Central memory CD8-positive, alpha-beta T cell (primary cell): ENCODE data around the gene STX10.

Experiments
- ATAC-seq: fragments of 150-1000 bp; cut with Tn5 transposase; replicated peaks from 2 replicates; pipeline ENCODE4 v1.10.0; 2022; ENCODE audit warnings: mild to moderate bottlenecking, moderate FRiP score, moderate number of reproducible peaks; ENCODE audit not compliant: poor library complexity, severe bottlenecking; ENCODE audit errors: extremely low read depth
- DNase-seq, 2 donors: peaks; one replicate each; pipeline ENCODE4 v3.0.0; 2021; ENCODE audit warnings: low spot score in 2 of 2
- H3K27ac Mint-ChIP-seq: one replicate; pipeline ENCODE4 v1.8.0; 2022; ENCODE audit warnings: low read depth, mild to moderate bottlenecking, moderate library complexity, mixed read lengths
- H3K27me3 Mint-ChIP-seq: one replicate; pipeline ENCODE4 v1.8.0; 2022; ENCODE audit warnings: mixed read lengths
- H3K36me3 Mint-ChIP-seq: one replicate; pipeline ENCODE4 v1.8.0; 2022; ENCODE audit warnings: mild to moderate bottlenecking, moderate library complexity, mixed read lengths; ENCODE audit not compliant: insufficient read depth
- H3K4me1 Mint-ChIP-seq: one replicate; pipeline ENCODE4 v1.8.0; 2022; ENCODE audit warnings: mixed read lengths
- H3K4me3 Mint-ChIP-seq: one replicate; pipeline ENCODE4 v1.8.0; 2022; ENCODE audit warnings: mild to moderate bottlenecking, moderate library complexity, mixed read lengths
- H3K9me3 Mint-ChIP-seq: one replicate; pipeline ENCODE4 v1.8.0; 2022; ENCODE audit warnings: mixed read lengths

The STX10 gene

GRCh38 chr19:13117772-13118423 is 32.3 kb downstream of the STX10 start, which contains the start of gene NACC1:
Gene NACC1 (plus strand): TSS chr19:13118264. CDS start chr19:13135208, 16,944 bp downstream.
- ATAC-seq (peak; percentile 78), DNase-seq (peak; percentile 76 to 86)
- peak within 1 kb of the TSS; percentile 93 for H3K27ac Mint-ChIP-seq
- peaks cover 61% of the 10 kb centered on the region for H3K4me1 Mint-ChIP-seq
- H3K36me3 Mint-ChIP-seq, result peaks cover 21% of the 10 kb centered on the region
- no peaks in the 10 kb centered on the region for H3K27me3 Mint-ChIP-seq
- peak within 1 kb of the TSS; percentile 91 for H3K4me3 Mint-ChIP-seq
- no peaks in the 10 kb centered on the region for H3K9me3 Mint-ChIP-seq

GRCh38 chr19:13117176-13117771 is 32.9 kb downstream of the STX10 start:
- Mint-ChIP-seq H3K27me3 (no peaks in the 10 kb centered on the region), H3K27ac (peak overlapping the region; percentile 93), H3K4me1 (peaks cover 55% of the 10 kb centered on the region), H3K4me3 (peak overlapping the region; percentile 91), H3K36me3 (peaks cover 23% of the 10 kb centered on the region), H3K9me3 (no peaks in the 10 kb centered on the region)
- ATAC-seq (peak; percentile 57), DNase-seq (no peak)

GRCh38 chr19:13116282-13117175 is 33.6 kb downstream of the STX10 start, which contains the start of gene TRMT1:
Gene TRMT1 (minus strand): TSS chr19:13116740. CDS start chr19:13116399, 341 bp downstream.
- H3K27me3 Mint-ChIP-seq, result no peaks in the 10 kb centered on the region
- peaks cover 47% of the 10 kb centered on the region for H3K4me1 Mint-ChIP-seq
- ATAC-seq, result peak; percentile 62
- H3K27ac Mint-ChIP-seq, result peak within 1 kb of the TSS; percentile 93
- H3K4me3 Mint-ChIP-seq, result peak within 1 kb of the TSS; percentile 91
- DNase-seq, result peak; percentile 76 to 77
- no peaks in the 10 kb centered on the region for H3K9me3 Mint-ChIP-seq
- peaks cover 22% of the 10 kb centered on the region for H3K36me3 Mint-ChIP-seq

GRCh38 chr19:13115936-13116281 is 34.3 kb downstream of the STX10 start:
- H3K4me1 Mint-ChIP-seq, result peaks cover 41% of the 10 kb centered on the region
- H3K27ac Mint-ChIP-seq, result peak overlapping the region; percentile 51
- no peaks in the 10 kb centered on the region for H3K27me3 Mint-ChIP-seq
- no peaks in the 10 kb centered on the region for H3K9me3 Mint-ChIP-seq
- no peak for DNase-seq
- peaks cover 22% of the 10 kb centered on the region for H3K36me3 Mint-ChIP-seq
- no peak for ATAC-seq
- peak overlapping the region; percentile 91 for H3K4me3 Mint-ChIP-seq

- Mint-ChIP-seq H3K27me3 (no peaks in the 10 kb centered on the region), H3K4me1 (peaks cover 17% of the 10 kb centered on the region), H3K9me3 (no peaks in the 10 kb centered on the region), H3K4me3 (no peak overlapping the region), H3K27ac (no peak overlapping the region), H3K36me3 (peaks cover 23% of the 10 kb centered on the region)
- ATAC-seq (no peak), DNase-seq (no peak)
Measured at GRCh38 chr19:13112555-13112954, 37.6 kb downstream of the STX10 start.

GRCh38 chr19:13110099-13110610 is 40.0 kb downstream of the STX10 start:
- no peaks in the 10 kb centered on the region for H3K4me1 Mint-ChIP-seq
- H3K27ac Mint-ChIP-seq, result no peak overlapping the region
- no peak for DNase-seq
- no peak overlapping the region for H3K4me3 Mint-ChIP-seq
- no peak for ATAC-seq
- peaks cover 15% of the 10 kb centered on the region for H3K36me3 Mint-ChIP-seq
- no peaks in the 10 kb centered on the region for H3K27me3 Mint-ChIP-seq
- no peaks in the 10 kb centered on the region for H3K9me3 Mint-ChIP-seq

GRCh38 chr19:13109361-13110098 is 40.6 kb downstream of the STX10 start:
- peaks cover 4% of the 10 kb centered on the region for H3K4me1 Mint-ChIP-seq
- H3K36me3 Mint-ChIP-seq, result peaks cover 17% of the 10 kb centered on the region
- ATAC-seq (no peak), DNase-seq (no peak)
- no peaks in the 10 kb centered on the region for H3K27me3 Mint-ChIP-seq
- H3K9me3 Mint-ChIP-seq, result no peaks in the 10 kb centered on the region
- H3K4me3 Mint-ChIP-seq, result no peak overlapping the region
- no peak overlapping the region for H3K27ac Mint-ChIP-seq

GRCh38 chr19:13104848-13105711 is 45.1 kb downstream of the STX10 start:
- DNase-seq, result no peak
- Mint-ChIP-seq H3K9me3 (no peaks in the 10 kb centered on the region), H3K4me1 (peaks cover 22% of the 10 kb centered on the region), H3K27me3 (no peaks in the 10 kb centered on the region), H3K4me3 (peak overlapping the region; percentile 81), H3K27ac (peak overlapping the region; percentile 74), H3K36me3 (peaks cover 11% of the 10 kb centered on the region)
- ATAC-seq, result peak; percentile 5

GRCh38 chr19:13104360-13104847 is 45.8 kb downstream of the STX10 start:
- Mint-ChIP-seq H3K27me3 (no peaks in the 10 kb centered on the region), H3K9me3 (no peaks in the 10 kb centered on the region), H3K4me3 (peak overlapping the region; percentile 81), H3K36me3 (peaks cover 14% of the 10 kb centered on the region), H3K4me1 (peaks cover 27% of the 10 kb centered on the region), H3K27ac (peak overlapping the region; percentile 74)
- ATAC-seq (peak; percentile 10), DNase-seq (peak in 1 of 2 donors; percentile 53)

- H3K36me3 Mint-ChIP-seq, result peaks cover 17% of the 10 kb centered on the region
- H3K27ac Mint-ChIP-seq, result no peak overlapping the region
- DNase-seq (no peak), ATAC-seq (no peak)
- H3K9me3 Mint-ChIP-seq, result no peaks in the 10 kb centered on the region
- peaks cover 33% of the 10 kb centered on the region for H3K4me1 Mint-ChIP-seq
- peak overlapping the region; percentile 81 for H3K4me3 Mint-ChIP-seq
- H3K27me3 Mint-ChIP-seq, result peaks cover 4% of the 10 kb centered on the region
Measured at GRCh38 chr19:13103581-13104359, 46.4 kb downstream of the STX10 start.
